HL-60 (cell line): ENCODE data around the gene CHRNA1.

Source experiments
- DNase-seq, 2 experiments: peaks; one replicate each; pipeline ENCODE4 v3.0.0-alpha.2; 2010 to 2020; ENCODE audit warnings: low read depth in 1 of 2, low spot score in 1 of 2
- H3K27ac ChIP-seq: fragments of 250-450 bp; sonication (Bioruptor Pico); replicated peaks from 2 replicates; pipeline ENCODE4 v1.5.1; 2020; ENCODE audit warnings: mild to moderate bottlenecking, moderate library complexity
- H3K27me3 ChIP-seq: fragments of 250-450 bp; sonication (Bioruptor Pico); 2 replicates; pipeline ENCODE4 v1.5.1; 2021; ENCODE audit warnings: mild to moderate bottlenecking, moderate library complexity; ENCODE audit not compliant: insufficient read depth, poor library complexity, severe bottlenecking
- H3K4me3 ChIP-seq: replicated peaks from 2 replicates; pipeline ENCODE4 v1.5.1; 2011; ENCODE audit warnings: mild to moderate bottlenecking, control low read depth, low read length; ENCODE audit not compliant: insufficient read depth
- GABPA ChIP-seq: IDR thresholded peaks from 2 replicates; pipeline ENCODE4 v1.6.1; 2012; ENCODE audit warnings: low read depth
- POLR2AphosphoS5 ChIP-seq: IDR thresholded peaks from 2 replicates; pipeline ENCODE4 v1.6.1; 2012; ENCODE audit warnings: low read depth
- SPI1 ChIP-seq: IDR thresholded peaks from 2 replicates; pipeline ENCODE4 v1.6.1; 2012; ENCODE audit warnings: low read depth, mild to moderate bottlenecking, borderline replicate concordance
- TF ChIP-seq, protein P1 (sequence below): IDR thresholded peaks from one replicate; pipeline ENCODE4 v1.5.1; 2011; ENCODE audit warnings: low read length, control low read depth, inconsistent platforms; ENCODE audit not compliant: insufficient read depth
- TF ChIP-seq, protein P2 (sequence below): IDR thresholded peaks from 2 replicates; pipeline ENCODE4 v1.6.1; 2012; ENCODE audit warnings: low read depth; ENCODE audit not compliant: insufficient replicate concordance

Gene CHRNA1

DNA sequence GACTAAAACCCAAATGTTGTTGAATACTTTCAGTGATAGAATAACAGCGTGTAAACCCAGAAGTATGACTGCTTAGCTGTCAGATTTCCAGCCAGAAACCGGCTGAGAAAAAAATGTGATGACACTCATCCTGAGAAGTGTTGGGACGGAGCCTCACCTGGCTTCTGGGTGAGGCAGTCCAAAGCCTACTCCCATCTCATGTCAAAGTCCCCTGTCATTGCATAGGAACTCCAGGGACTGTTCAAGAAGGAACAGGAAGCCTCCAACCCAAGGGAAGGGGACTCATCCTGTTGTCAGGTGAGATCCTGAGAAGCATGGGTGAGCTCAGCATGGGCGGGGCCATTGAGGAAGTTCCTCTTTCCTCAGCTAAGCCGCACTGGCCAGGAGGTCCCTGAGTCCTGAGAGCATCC lies 11.3 kb upstream of the CHRNA1 start:
- TF ChIP-seq, protein P1, sequence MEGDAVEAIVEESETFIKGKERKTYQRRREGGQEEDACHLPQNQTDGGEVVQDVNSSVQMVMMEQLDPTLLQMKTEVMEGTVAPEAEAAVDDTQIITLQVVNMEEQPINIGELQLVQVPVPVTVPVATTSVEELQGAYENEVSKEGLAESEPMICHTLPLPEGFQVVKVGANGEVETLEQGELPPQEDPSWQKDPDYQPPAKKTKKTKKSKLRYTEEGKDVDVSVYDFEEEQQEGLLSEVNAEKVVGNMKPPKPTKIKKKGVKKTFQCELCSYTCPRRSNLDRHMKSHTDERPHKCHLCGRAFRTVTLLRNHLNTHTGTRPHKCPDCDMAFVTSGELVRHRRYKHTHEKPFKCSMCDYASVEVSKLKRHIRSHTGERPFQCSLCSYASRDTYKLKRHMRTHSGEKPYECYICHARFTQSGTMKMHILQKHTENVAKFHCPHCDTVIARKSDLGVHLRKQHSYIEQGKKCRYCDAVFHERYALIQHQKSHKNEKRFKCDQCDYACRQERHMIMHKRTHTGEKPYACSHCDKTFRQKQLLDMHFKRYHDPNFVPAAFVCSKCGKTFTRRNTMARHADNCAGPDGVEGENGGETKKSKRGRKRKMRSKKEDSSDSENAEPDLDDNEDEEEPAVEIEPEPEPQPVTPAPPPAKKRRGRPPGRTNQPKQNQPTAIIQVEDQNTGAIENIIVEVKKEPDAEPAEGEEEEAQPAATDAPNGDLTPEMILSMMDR: no peak
- TF ChIP-seq GABPA (no peak), SPI1 (no peak), POLR2AphosphoS5 (no peak)
- TF ChIP-seq, protein P2, sequence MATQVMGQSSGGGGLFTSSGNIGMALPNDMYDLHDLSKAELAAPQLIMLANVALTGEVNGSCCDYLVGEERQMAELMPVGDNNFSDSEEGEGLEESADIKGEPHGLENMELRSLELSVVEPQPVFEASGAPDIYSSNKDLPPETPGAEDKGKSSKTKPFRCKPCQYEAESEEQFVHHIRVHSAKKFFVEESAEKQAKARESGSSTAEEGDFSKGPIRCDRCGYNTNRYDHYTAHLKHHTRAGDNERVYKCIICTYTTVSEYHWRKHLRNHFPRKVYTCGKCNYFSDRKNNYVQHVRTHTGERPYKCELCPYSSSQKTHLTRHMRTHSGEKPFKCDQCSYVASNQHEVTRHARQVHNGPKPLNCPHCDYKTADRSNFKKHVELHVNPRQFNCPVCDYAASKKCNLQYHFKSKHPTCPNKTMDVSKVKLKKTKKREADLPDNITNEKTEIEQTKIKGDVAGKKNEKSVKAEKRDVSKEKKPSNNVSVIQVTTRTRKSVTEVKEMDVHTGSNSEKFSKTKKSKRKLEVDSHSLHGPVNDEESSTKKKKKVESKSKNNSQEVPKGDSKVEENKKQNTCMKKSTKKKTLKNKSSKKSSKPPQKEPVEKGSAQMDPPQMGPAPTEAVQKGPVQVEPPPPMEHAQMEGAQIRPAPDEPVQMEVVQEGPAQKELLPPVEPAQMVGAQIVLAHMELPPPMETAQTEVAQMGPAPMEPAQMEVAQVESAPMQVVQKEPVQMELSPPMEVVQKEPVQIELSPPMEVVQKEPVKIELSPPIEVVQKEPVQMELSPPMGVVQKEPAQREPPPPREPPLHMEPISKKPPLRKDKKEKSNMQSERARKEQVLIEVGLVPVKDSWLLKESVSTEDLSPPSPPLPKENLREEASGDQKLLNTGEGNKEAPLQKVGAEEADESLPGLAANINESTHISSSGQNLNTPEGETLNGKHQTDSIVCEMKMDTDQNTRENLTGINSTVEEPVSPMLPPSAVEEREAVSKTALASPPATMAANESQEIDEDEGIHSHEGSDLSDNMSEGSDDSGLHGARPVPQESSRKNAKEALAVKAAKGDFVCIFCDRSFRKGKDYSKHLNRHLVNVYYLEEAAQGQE: no peak
- peaks cover 3% of the 10 kb centered on the region for H3K27me3 ChIP-seq
- DNase-seq: peak in 1 of 2 experiments; percentile 16
- H3K4me3 ChIP-seq: no peak overlapping the region
- H3K27ac ChIP-seq: no peak overlapping the region

DNA sequence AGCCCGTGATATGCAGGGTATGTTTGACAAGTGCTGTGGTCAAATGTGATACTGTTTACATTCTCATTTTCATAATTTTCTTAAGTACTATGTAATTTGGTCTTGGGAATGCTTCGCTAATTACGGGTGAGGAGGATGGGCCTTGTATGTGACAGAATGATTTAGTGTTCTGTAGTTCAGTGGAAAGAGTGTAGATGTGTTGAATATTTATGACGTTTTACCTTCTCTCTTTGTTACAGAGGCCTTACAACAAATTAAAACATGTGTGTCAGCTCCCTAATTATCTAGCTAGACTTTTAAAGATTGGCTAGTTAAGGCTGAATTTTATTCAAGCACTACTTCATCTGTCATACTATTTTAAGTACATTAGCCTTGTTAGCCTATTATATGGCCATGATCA lies 10.6 kb upstream of the CHRNA1 start:
- no peak overlapping the region for H3K4me3 ChIP-seq

DNA sequence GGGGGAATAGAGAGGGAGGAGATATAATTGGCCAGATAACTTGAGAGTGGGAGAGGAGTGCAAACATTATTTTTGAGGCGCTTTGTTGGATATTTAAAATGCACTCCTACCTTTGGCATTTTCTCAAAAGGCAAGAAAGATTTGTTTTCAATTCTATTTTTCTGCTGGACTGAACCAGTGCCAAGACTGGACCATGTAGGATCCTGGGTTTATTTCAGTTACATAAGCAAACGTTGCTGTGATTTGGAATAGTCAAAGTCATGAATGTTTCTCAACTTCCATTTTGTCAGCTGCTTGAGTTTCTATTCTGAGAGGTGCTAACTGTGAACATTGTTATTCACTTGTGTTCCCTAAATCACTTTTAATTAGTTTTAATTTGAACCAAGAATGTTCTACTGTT lies 8.9 kb upstream of the CHRNA1 start:
- no peak overlapping the region for H3K4me3 ChIP-seq
- TF ChIP-seq GABPA: no peak
- TF ChIP-seq, protein P1: no peak
- TF ChIP-seq POLR2AphosphoS5: no peak
- TF ChIP-seq, protein P2: no peak
- TF ChIP-seq SPI1: no peak
- no peak overlapping the region for H3K27ac ChIP-seq
- DNase-seq: no peak
- H3K27me3 ChIP-seq: peaks cover 1% of the 10 kb centered on the region

More for the DNA sequence above, 10.6 kb upstream of the CHRNA1 start:
- Histone ChIP-seq H3K27me3 (peaks cover 3% of the 10 kb centered on the region), H3K27ac (no peak overlapping the region)
- DNase-seq: no peak
- TF ChIP-seq GABPA: no peak
- TF ChIP-seq, protein P1: no peak
- TF ChIP-seq, protein P2: no peak
- TF ChIP-seq POLR2AphosphoS5: no peak
- TF ChIP-seq SPI1: no peak
